Left ventricle myocardium inferior (tissue), 1 donor: ENCODE measurements around the gene C20orf141. TPM values are rescaled to one million over a fixed set of nuclear protein-coding genes. Genes with fewer than 3 reads are reported as not detected.

ENCODE experiments used
- DNase-seq: peaks from one replicate; pipeline ENCODE4 v3.0.0-alpha.2; 2020
- H3K27ac ChIP-seq: fragments of 200-600 bp; replicated peaks from 2 replicates; pipeline ENCODE4 v1.8.0; 2021
- H3K27me3 ChIP-seq: fragments of 200-600 bp; 2 replicates; pipeline ENCODE4 v1.8.0; 2021; ENCODE audit warnings: low read depth
- H3K36me3 ChIP-seq: fragments of 200-600 bp; 2 replicates; pipeline ENCODE4 v1.8.0; 2021
- H3K4me1 ChIP-seq: fragments of 200-600 bp; 2 replicates; pipeline ENCODE4 v1.8.0; 2021
- H3K4me3 ChIP-seq: fragments of 200-600 bp; 2 replicates; pipeline ENCODE4 v1.8.0; 2021; ENCODE audit warnings: mild to moderate bottlenecking, moderate library complexity
- H3K9me3 ChIP-seq: fragments of 200-600 bp; replicated peaks from 2 replicates; pipeline ENCODE4 v1.8.0; 2021
- CTCF ChIP-seq: fragments of 200-600 bp; IDR thresholded peaks from 2 replicates; pipeline ENCODE4 v1.8.0; 2021; ENCODE audit warnings: antibody characterized with exemption, mild to moderate bottlenecking, borderline replicate concordance
- intact Hi-C: fragments of 100-400 bp; cut with micrococcal nuclease; formaldehyde crosslinking; loops from one replicate; pipeline ENCODE4 v1.11.0; 2022
- total RNA-seq: library from RNA; stranded (reverse); fragmentation: NEBNext Ultra II Directional; extraction: Animal tissue kit (Norgen Biotek cat#: 25700); gene quantifications from one replicate; pipeline ENCODE4 v1.2.1, GENCODE V29; 2021
- donor health status: DM: no; HTN: yes; CAD: no; lungs with severe emphysema.

Gene C20orf141
- total RNA-seq, 1 donor from 2014 or later = not detected

- Histone ChIP-seq H3K36me3 (no peaks in the 10 kb centered on the region), H3K9me3 (no peaks in the 10 kb centered on the region), H3K27me3 (no peaks in the 10 kb centered on the region), H3K4me3 (no peak overlapping the region), H3K4me1 (peaks cover 8% of the 10 kb centered on the region), H3K27ac (no peak overlapping the region)
- intact Hi-C loops = no loop called here
- DNase-seq = no peak
- no peak for TF ChIP-seq CTCF
Measured at GRCh38 chr20:2851086-2851485, 36.3 kb downstream of the C20orf141 start.

GRCh38 chr20:2858591-2858990, 43.8 kb downstream of the C20orf141 start:
- Histone ChIP-seq H3K4me1 (peaks cover 14% of the 10 kb centered on the region), H3K36me3 (peaks cover 31% of the 10 kb centered on the region), H3K9me3 (no peaks in the 10 kb centered on the region), H3K27ac (no peak overlapping the region), H3K4me3 (no peak overlapping the region), H3K27me3 (no peaks in the 10 kb centered on the region)
- no peak for DNase-seq
- TF ChIP-seq CTCF = no peak
- intact Hi-C loops = no loop called here

GRCh38 chr20:2859330-2860121, 44.7 kb downstream of the C20orf141 start:
- H3K9me3 ChIP-seq = no peaks in the 10 kb centered on the region
- H3K27me3 ChIP-seq = no peaks in the 10 kb centered on the region
- H3K4me1 ChIP-seq = peaks cover 14% of the 10 kb centered on the region
- H3K27ac ChIP-seq = no peak overlapping the region
- intact Hi-C loops = no loop called here
- H3K4me3 ChIP-seq = no peak overlapping the region
- peaks cover 41% of the 10 kb centered on the region for H3K36me3 ChIP-seq
- no peak for DNase-seq
- no peak for TF ChIP-seq CTCF

- no peak overlapping the region for H3K27ac ChIP-seq
- TF ChIP-seq CTCF = no peak
- intact Hi-C loops = no loop called here
Measured at GRCh38 chr20:2864626-2865025, 49.8 kb downstream of the C20orf141 start.

GRCh38 chr20:2865101-2865500, 50.3 kb downstream of the C20orf141 start:
- Histone ChIP-seq H3K9me3 (no peaks in the 10 kb centered on the region), H3K27me3 (no peaks in the 10 kb centered on the region), H3K4me3 (no peak overlapping the region), H3K36me3 (peaks cover 64% of the 10 kb centered on the region), H3K4me1 (no peaks in the 10 kb centered on the region), H3K27ac (no peak overlapping the region)
- TF ChIP-seq CTCF = no peak
- no peak for DNase-seq
- intact Hi-C loops = no loop called here

More at GRCh38 chr20:2864626-2865025, 49.8 kb downstream of the C20orf141 start:
- Histone ChIP-seq H3K36me3 (peaks cover 64% of the 10 kb centered on the region), H3K27me3 (no peaks in the 10 kb centered on the region), H3K9me3 (no peaks in the 10 kb centered on the region), H3K4me3 (no peak overlapping the region), H3K4me1 (peaks cover 2% of the 10 kb centered on the region)
- DNase-seq = no peak

Other genes with a start within 250 kb of the C20orf141 start
- 47.3 TPM for gene NOP56, start 162.4 kb upstream of the C20orf141 start, total RNA-seq
- gene IDH3B, start 150.8 kb upstream of the C20orf141 start, total RNA-seq = 220 TPM
- gene EBF4, start 122.2 kb upstream of the C20orf141 start, total RNA-seq = 4.9 TPM
- gene CPXM1, start 14.4 kb upstream of the C20orf141 start, total RNA-seq = 0.69 TPM
- not detected for gene TMEM239, start 1.4 kb downstream of the C20orf141 start, total RNA-seq
- 9.4 TPM for gene PCED1A, start 25.7 kb downstream of the C20orf141 start, total RNA-seq
- 15.7 TPM for gene VPS16, start 25.8 kb downstream of the C20orf141 start, total RNA-seq
- gene PTPRA, start 58.5 kb downstream of the C20orf141 start, total RNA-seq = 23.5 TPM
- gene GNRH2, start 228.6 kb downstream of the C20orf141 start, total RNA-seq = not detected
- gene MRPS26, start 231.1 kb downstream of the C20orf141 start, total RNA-seq = 55.6 TPM